ENCODE data around the gene TNRC18.

- TF ChIP-seq CTCF (IDR thresholded peaks at IDR 0.05), result no peak
- TF ChIP-seq POLR2A (IDR thresholded peaks at IDR 0.05), result no peak
- TF ChIP-seq EP300 (IDR thresholded peaks at IDR 0.05), result no peak
Measured at GRCh38 chr7:5350600-5351385, 72.8 kb downstream of the TNRC18 start.
